Nephron (organoid): ENCODE data around the gene POU6F2.

Experiments used
- H3K27ac Mint-ChIP-seq, 3 experiments: 2 replicates each; pipeline ENCODE4 v1.8.0; 2020; ENCODE audit warnings: mixed read lengths in 3 of 3, mild to moderate bottlenecking in 2 of 3, moderate library complexity in 1 of 3
- H3K27me3 Mint-ChIP-seq: 2 replicates; pipeline ENCODE4 v1.8.0; 2021; ENCODE audit warnings: low read depth, mild to moderate bottlenecking, moderate library complexity, mixed read lengths
- H3K36me3 Mint-ChIP-seq: 2 replicates; pipeline ENCODE4 v1.8.0; 2020; ENCODE audit warnings: low read depth, mixed read lengths
- H3K4me1 Mint-ChIP-seq: 2 replicates; pipeline ENCODE4 v1.8.0; 2020; ENCODE audit warnings: mixed read lengths
- H3K4me3 Mint-ChIP-seq, 3 experiments: 2 replicates each; pipeline ENCODE4 v1.8.0; 2020; ENCODE audit warnings: mild to moderate bottlenecking in 3 of 3, mixed read lengths in 3 of 3, moderate library complexity in 2 of 3
- H3K9me3 Mint-ChIP-seq: 2 replicates; pipeline ENCODE4 v1.8.0; 2020; ENCODE audit warnings: mixed read lengths
- CTCF ChIP-seq, 3 experiments: fragments of 200-600 bp; sonication (generic); IDR thresholded peaks; one replicate each; pipeline ENCODE4 v1.5.0; 2021; ENCODE audit warnings: antibody characterized with exemption in 3 of 3; ENCODE audit not compliant: unreplicated experiment in 3 of 3

The POU6F2 gene

GRCh38 chr7:38950309-38950708, 27.4 kb upstream of the POU6F2 start:
- no peaks in the 10 kb centered on the region for H3K9me3 Mint-ChIP-seq
- H3K27ac Mint-ChIP-seq = no peak overlapping the region
- H3K27me3 Mint-ChIP-seq = no peaks in the 10 kb centered on the region
- peaks cover 14% of the 10 kb centered on the region for H3K4me1 Mint-ChIP-seq
- no peaks in the 10 kb centered on the region for H3K36me3 Mint-ChIP-seq
- H3K4me3 Mint-ChIP-seq = no peak overlapping the region
- no peak for TF ChIP-seq CTCF (IDR thresholded peaks at IDR 0.05; ENCODE audit: unreplicated experiment in 3 of 3)

GRCh38 chr7:38951213-38951612, 26.5 kb upstream of the POU6F2 start:
- Mint-ChIP-seq H3K27me3 (no peaks in the 10 kb centered on the region), H3K4me3 (no peak overlapping the region), H3K9me3 (no peaks in the 10 kb centered on the region), H3K4me1 (peaks cover 14% of the 10 kb centered on the region), H3K36me3 (no peaks in the 10 kb centered on the region), H3K27ac (no peak overlapping the region)
- TF ChIP-seq CTCF (IDR thresholded peaks at IDR 0.05; ENCODE audit: unreplicated experiment in 3 of 3) = no peak

- no peak for TF ChIP-seq CTCF (IDR thresholded peaks at IDR 0.05; ENCODE audit: unreplicated experiment in 3 of 3)
- Mint-ChIP-seq H3K27me3 (no peaks in the 10 kb centered on the region), H3K9me3 (no peaks in the 10 kb centered on the region), H3K4me3 (no peak overlapping the region), H3K36me3 (no peaks in the 10 kb centered on the region), H3K27ac (peak overlapping the region; percentile 55 to 66 (median 65)), H3K4me1 (peaks cover 14% of the 10 kb centered on the region)
These were observed 24.5 kb upstream of the POU6F2 start for GRCh38 chr7:38953227-38953626.

GRCh38 chr7:38953971-38954370, 23.7 kb upstream of the POU6F2 start:
- Mint-ChIP-seq H3K27me3 (no peaks in the 10 kb centered on the region), H3K9me3 (no peaks in the 10 kb centered on the region), H3K4me3 (no peak overlapping the region), H3K4me1 (peaks cover 14% of the 10 kb centered on the region), H3K36me3 (no peaks in the 10 kb centered on the region), H3K27ac (peak overlapping the region in 2 of 3 experiments; percentile 6 to 16)
- TF ChIP-seq CTCF (IDR thresholded peaks at IDR 0.05; ENCODE audit: unreplicated experiment in 3 of 3) = no peak

- Mint-ChIP-seq H3K4me1 (peaks cover 5% of the 10 kb centered on the region), H3K27me3 (no peaks in the 10 kb centered on the region), H3K36me3 (no peaks in the 10 kb centered on the region), H3K9me3 (no peaks in the 10 kb centered on the region), H3K27ac (no peak overlapping the region), H3K4me3 (no peak overlapping the region)
- TF ChIP-seq CTCF (IDR thresholded peaks at IDR 0.05; ENCODE audit: unreplicated experiment in 3 of 3) = no peak
These were observed 21.8 kb upstream of the POU6F2 start for GRCh38 chr7:38955892-38956291.

- Mint-ChIP-seq H3K4me1 (no peaks in the 10 kb centered on the region), H3K9me3 (peaks cover 5% of the 10 kb centered on the region), H3K4me3 (no peak overlapping the region), H3K27me3 (no peaks in the 10 kb centered on the region), H3K27ac (no peak overlapping the region), H3K36me3 (no peaks in the 10 kb centered on the region)
- no peak for TF ChIP-seq CTCF (IDR thresholded peaks at IDR 0.05; ENCODE audit: unreplicated experiment in 3 of 3)
These were observed 15.7 kb upstream of the POU6F2 start for GRCh38 chr7:38962028-38962427.
